ENCODE data around the gene KRT32. TPM values are rescaled to one million over a fixed set of nuclear protein-coding genes. Genes with fewer than 3 reads are reported as not detected.

KRT32 gene
- total RNA-seq, 1 donor = not detected

- peak; percentile 46 for TF ChIP-seq CTCF (IDR thresholded peaks at IDR 0.05; ENCODE audit: insufficient read depth, low read depth, low read length)
- no peak overlapping the region for H3K4me3 ChIP-seq (ENCODE audit: low read depth, low read length)
- no peak for DNase-seq (ENCODE audit: low read depth)
Observed at GRCh38 chr17:41486809-41487530, 19.8 kb upstream of the KRT32 start.

GRCh38 chr17:41486316-41486715 is 19.1 kb upstream of the KRT32 start:
- TF ChIP-seq CTCF (IDR thresholded peaks at IDR 0.05; ENCODE audit: insufficient read depth, low read depth, low read length) = no peak
- no peak for DNase-seq (ENCODE audit: low read depth)
- H3K4me3 ChIP-seq (ENCODE audit: low read depth, low read length) = no peak overlapping the region

- H3K4me3 ChIP-seq (ENCODE audit: low read depth, low read length) = no peak overlapping the region
- no peak for TF ChIP-seq CTCF (IDR thresholded peaks at IDR 0.05; ENCODE audit: insufficient read depth, low read depth, low read length)
- no peak for DNase-seq (ENCODE audit: low read depth)
Observed at GRCh38 chr17:41484920-41485904, 18.0 kb upstream of the KRT32 start.

- peak; percentile 74 for DNase-seq (ENCODE audit: low read depth)
- no peak for TF ChIP-seq CTCF (IDR thresholded peaks at IDR 0.05; ENCODE audit: insufficient read depth, low read depth, low read length)
- no peak overlapping the region for H3K4me3 ChIP-seq (ENCODE audit: low read depth, low read length)
Observed at GRCh38 chr17:41483991-41484826, 17.0 kb upstream of the KRT32 start.

GRCh38 chr17:41483531-41483930 is 16.3 kb upstream of the KRT32 start:
- DNase-seq (ENCODE audit: low read depth) = peak; percentile 25
- no peak for TF ChIP-seq CTCF (IDR thresholded peaks at IDR 0.05; ENCODE audit: insufficient read depth, low read depth, low read length)
- H3K4me3 ChIP-seq (ENCODE audit: low read depth, low read length) = no peak overlapping the region

- no peak for TF ChIP-seq CTCF (IDR thresholded peaks at IDR 0.05; ENCODE audit: insufficient read depth, low read depth, low read length)
Observed at GRCh38 chr17:41481036-41481435, 13.8 kb upstream of the KRT32 start, which contains the start of gene KRT35. Gene KRT35 (minus strand): TSS chr17:41481151. CDS start chr17:41481097, 54 bp downstream.

More at GRCh38 chr17:41481036-41481435, 13.8 kb upstream of the KRT32 start, which contains the start of gene KRT35:
- DNase-seq (ENCODE audit: low read depth) = no peak
- H3K4me3 ChIP-seq (ENCODE audit: low read depth, low read length) = no peak within 1 kb of the TSS

All from fibroblast of villous mesenchyme (primary cell).